Erythroblast (primary cell): Measurements from ENCODE around the gene C14orf132.

Source experiments
- GATA1 ChIP-seq: IDR thresholded peaks from 2 replicates; pipeline ENCODE4 v1.6.1; 2011; ENCODE audit warnings: low read depth, mild to moderate bottlenecking, control low read depth, low read length, moderate library complexity
- POLR2A ChIP-seq: IDR thresholded peaks from 2 replicates; pipeline ENCODE4 v1.6.1; 2011; ENCODE audit warnings: mild to moderate bottlenecking, low read length

GRCh38 chr14:96089401-96089800, 50.2 kb downstream of the C14orf132 start:
- TF ChIP-seq POLR2A (no peak), GATA1 (no peak)
